GM23338 (cell line): Measurements from ENCODE around the gene ABCB8.
A peak's percentile ranks its signal among the peaks of the same experiment; 100 is the strongest.

Source experiments
- EZH2 ChIP-seq: fragments of 200-600 bp; sonication (generic); IDR thresholded peaks from one replicate; pipeline ENCODE4 v1.8.0; 2017; ENCODE audit warnings: antibody characterized with exemption, mild to moderate bottlenecking, low read depth; ENCODE audit not compliant: unreplicated experiment
- EZH2phosphoT487 ChIP-seq: fragments of 200-600 bp; sonication (generic); IDR thresholded peaks from one replicate; pipeline ENCODE4 v1.8.1; 2018; ENCODE audit warnings: antibody characterized with exemption; ENCODE audit not compliant: unreplicated experiment
- NANOG ChIP-seq: IDR thresholded peaks from 2 replicates; pipeline ENCODE4 v1.6.1; 2016; ENCODE audit warnings: antibody characterized with exemption, borderline replicate concordance
- POLR2AphosphoS5 ChIP-seq: IDR thresholded peaks from 2 replicates; pipeline ENCODE4 v1.6.1; 2016; ENCODE audit warnings: antibody characterized with exemption, low read depth
- STAT1 ChIP-seq: IDR thresholded peaks from one replicate; pipeline ENCODE4 v1.6.1; 2016; ENCODE audit warnings: antibody characterized with exemption; ENCODE audit not compliant: unreplicated experiment
- TF ChIP-seq, protein P1 (sequence below), 2 experiments: fragments of 200-600 bp in 1 of 2; sonication (generic) in 1 of 2; conservative IDR thresholded peaks; 2 replicates each; pipeline versions ENCODE4 v1.5.1 to v1.6.1; 2016 to 2017; ENCODE audit warnings: antibody characterized with exemption in 2 of 2, low read depth in 2 of 2, mild to moderate bottlenecking in 2 of 2, moderate library complexity in 1 of 2
- TF ChIP-seq, protein P2 (sequence below): IDR thresholded peaks from one replicate; pipeline ENCODE4 v1.6.1; 2018; ENCODE audit warnings: antibody characterized with exemption; ENCODE audit not compliant: unreplicated experiment

- TF ChIP-seq, protein P1, sequence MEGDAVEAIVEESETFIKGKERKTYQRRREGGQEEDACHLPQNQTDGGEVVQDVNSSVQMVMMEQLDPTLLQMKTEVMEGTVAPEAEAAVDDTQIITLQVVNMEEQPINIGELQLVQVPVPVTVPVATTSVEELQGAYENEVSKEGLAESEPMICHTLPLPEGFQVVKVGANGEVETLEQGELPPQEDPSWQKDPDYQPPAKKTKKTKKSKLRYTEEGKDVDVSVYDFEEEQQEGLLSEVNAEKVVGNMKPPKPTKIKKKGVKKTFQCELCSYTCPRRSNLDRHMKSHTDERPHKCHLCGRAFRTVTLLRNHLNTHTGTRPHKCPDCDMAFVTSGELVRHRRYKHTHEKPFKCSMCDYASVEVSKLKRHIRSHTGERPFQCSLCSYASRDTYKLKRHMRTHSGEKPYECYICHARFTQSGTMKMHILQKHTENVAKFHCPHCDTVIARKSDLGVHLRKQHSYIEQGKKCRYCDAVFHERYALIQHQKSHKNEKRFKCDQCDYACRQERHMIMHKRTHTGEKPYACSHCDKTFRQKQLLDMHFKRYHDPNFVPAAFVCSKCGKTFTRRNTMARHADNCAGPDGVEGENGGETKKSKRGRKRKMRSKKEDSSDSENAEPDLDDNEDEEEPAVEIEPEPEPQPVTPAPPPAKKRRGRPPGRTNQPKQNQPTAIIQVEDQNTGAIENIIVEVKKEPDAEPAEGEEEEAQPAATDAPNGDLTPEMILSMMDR (conservative IDR thresholded peaks at IDR 0.05; ENCODE audit: low read depth in 2 of 2): no peak
- TF ChIP-seq EZH2: no peak
- no peak for TF ChIP-seq STAT1
- no peak for TF ChIP-seq EZH2phosphoT487
- TF ChIP-seq, protein P2, sequence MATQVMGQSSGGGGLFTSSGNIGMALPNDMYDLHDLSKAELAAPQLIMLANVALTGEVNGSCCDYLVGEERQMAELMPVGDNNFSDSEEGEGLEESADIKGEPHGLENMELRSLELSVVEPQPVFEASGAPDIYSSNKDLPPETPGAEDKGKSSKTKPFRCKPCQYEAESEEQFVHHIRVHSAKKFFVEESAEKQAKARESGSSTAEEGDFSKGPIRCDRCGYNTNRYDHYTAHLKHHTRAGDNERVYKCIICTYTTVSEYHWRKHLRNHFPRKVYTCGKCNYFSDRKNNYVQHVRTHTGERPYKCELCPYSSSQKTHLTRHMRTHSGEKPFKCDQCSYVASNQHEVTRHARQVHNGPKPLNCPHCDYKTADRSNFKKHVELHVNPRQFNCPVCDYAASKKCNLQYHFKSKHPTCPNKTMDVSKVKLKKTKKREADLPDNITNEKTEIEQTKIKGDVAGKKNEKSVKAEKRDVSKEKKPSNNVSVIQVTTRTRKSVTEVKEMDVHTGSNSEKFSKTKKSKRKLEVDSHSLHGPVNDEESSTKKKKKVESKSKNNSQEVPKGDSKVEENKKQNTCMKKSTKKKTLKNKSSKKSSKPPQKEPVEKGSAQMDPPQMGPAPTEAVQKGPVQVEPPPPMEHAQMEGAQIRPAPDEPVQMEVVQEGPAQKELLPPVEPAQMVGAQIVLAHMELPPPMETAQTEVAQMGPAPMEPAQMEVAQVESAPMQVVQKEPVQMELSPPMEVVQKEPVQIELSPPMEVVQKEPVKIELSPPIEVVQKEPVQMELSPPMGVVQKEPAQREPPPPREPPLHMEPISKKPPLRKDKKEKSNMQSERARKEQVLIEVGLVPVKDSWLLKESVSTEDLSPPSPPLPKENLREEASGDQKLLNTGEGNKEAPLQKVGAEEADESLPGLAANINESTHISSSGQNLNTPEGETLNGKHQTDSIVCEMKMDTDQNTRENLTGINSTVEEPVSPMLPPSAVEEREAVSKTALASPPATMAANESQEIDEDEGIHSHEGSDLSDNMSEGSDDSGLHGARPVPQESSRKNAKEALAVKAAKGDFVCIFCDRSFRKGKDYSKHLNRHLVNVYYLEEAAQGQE: no peak
- TF ChIP-seq POLR2AphosphoS5: peak; percentile 72
- TF ChIP-seq NANOG: no peak
Observed at GRCh38 chr7:151085691-151086620, 57.7 kb downstream of the ABCB8 start, which contains the start of gene AGAP3.
